ENCODE data around the gene ORC6.

DNA sequence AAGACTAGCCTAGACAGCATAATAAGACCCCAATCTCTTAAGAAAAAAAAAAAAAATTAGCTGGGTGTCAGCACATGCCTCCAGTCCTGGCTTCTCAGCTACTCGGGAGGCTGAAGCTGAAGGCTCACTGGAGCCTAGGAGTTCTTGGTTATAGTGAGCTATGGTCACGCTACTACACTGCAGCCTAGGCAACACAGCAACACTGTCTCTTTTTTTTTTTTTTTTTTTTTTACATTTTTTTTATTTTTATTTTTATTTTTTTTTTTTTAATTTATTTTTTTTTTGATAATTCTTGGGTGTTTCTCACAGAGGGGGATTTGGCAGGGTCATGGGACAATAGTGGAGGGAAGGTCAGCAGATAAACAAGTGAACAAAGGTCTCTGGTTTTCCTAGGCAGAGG is 4.1 kb downstream of the ORC6 start:
- TF ChIP-seq CTCF (IDR thresholded peaks at IDR 0.05), result no peak
- TF ChIP-seq EZH2phosphoT487 (IDR thresholded peaks at IDR 0.05), result no peak

All from neural progenitor cell (in vitro differentiated cells).